Activated T-cell treated with anti-CD3 and anti-CD28 coated beads for 24 hours (primary cell): ENCODE data around the gene ABCA2.
A peak's percentile ranks its signal among the peaks of the same experiment; 100 is the strongest.

Experiments used
- DNase-seq: peaks from one replicate; pipeline ENCODE4 v3.0.0-alpha.2; 2020; ENCODE audit warnings: low read depth

The ABCA2 gene

GRCh38 chr9:136997371-136997770 is 30.7 kb downstream of the ABCA2 start:
- DNase-seq, result no peak

GRCh38 chr9:136996361-136997292 is 31.4 kb downstream of the ABCA2 start, which contains the start of gene CLIC3:
Gene CLIC3, minus strand, starts transcription at chr9:136996568. Its CDS starts 25 bp downstream, at chr9:136996543.
- DNase-seq, result peak; percentile 22

DNA sequence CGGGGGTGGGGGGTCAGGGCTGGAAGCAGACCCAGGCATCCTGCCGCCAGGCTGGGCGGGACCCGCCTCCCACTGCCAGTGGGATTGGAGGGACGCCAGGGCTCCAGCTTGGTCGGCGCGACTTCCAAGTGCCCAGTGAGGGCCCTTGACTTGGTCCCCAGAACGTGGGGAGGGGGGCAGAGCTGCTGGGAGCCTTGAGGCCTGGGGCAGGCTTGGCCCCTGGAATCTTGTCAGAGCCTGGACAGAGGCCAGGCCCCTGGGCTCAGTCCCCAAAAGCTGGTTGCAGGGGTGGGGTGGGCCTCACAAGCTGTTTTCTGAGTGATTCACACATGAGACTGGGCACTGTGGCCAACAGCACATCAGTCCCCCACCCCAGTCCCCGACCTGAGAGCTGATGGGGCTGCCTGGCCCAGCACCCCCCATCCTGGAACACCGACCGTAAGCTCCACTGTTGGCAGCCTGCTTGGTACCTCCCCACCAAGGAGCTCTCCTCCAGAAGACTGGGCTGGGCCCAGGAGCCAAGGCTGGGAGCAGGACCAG is 32.2 kb downstream of the ABCA2 start:
- DNase-seq, result no peak

GRCh38 chr9:136995362-136995761 is 32.7 kb downstream of the ABCA2 start:
- no peak for DNase-seq

- DNase-seq, result no peak
Measured at GRCh38 chr9:136994888-136995230, 33.2 kb downstream of the ABCA2 start.

- no peak for DNase-seq
Measured at GRCh38 chr9:136994180-136994887, 33.7 kb downstream of the ABCA2 start.

- DNase-seq, result no peak
Measured at GRCh38 chr9:136992819-136993369, 35.1 kb downstream of the ABCA2 start.

DNA sequence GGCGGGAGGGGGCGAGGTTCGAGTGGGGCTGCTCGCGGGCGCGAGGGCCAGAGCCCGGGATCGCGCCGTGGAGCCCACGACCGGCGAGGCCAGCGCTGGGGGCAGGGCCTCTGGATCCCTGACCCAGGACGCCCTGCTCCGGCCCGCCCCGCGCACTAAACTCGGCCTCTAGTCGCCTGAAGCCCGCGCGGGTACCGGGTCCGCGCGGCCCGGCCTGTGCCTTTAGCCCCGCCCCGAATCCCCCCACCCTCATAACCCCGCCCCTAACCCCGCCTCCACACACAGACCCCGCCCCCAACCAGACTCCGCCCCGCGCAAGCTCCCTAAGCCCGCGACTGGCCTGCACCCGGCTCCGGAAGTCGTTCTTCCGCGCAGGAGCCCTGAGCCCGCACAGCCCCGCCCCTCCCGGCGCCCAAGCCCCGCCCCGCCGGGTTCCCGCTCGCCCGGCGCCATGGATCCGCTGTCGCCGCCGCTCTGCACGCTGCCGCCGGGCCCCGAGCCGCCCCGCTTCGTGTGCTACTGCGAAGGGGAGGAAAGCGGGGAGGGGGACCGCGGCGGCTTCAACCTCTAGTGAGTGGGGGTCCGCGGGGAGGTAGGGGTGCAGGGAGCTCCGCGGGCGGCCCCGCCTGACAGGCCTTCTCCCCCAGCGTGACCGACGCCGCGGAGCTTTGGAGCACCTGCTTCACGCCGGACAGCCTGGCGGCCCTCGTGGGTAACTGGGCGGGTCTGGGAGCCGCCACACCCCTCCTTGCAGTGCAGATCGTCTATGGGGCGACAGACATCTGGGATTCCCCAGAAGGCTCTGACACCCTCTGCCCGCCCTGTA is 35.8 kb downstream of the ABCA2 start, which contains the start of gene PAXX:
PAXX (plus strand) TSS at position 430 of the 826 bp plus-strand sequence; CDS start at position 452, 22 bp downstream.
- DNase-seq, result peak; percentile 90

DNA sequence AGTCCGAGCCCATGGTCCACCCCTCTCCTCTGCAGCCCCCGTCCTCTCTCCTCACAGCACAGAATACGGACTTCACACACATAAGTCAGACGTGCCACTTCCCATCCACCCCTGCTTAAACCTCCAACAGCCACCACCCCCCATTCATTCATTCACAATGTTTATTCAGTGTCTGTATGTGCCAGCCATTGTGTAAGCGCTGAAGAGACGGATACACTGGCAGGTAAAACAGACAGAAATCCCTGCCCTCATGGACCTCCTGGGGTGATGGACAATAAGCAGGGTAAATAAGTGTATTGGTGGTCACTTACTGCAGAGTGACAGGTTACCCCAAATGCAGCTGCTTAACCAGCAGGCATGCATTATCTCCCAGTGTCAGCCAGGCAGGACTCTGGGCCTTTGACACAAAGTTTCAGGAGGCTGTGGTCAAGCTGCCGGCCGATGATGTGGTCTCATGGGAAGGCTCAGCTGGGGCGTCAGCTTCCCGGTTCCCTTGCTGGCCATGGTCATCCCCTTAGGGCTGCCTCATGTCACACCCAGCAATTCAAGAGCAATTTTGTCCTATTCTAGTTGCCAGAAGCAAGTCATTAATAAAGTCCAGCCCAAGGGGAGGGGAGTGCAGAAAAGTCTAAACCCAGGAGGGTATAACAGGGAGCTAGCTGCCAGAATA is 37.7 kb downstream of the ABCA2 start:
- no peak for DNase-seq

DNA sequence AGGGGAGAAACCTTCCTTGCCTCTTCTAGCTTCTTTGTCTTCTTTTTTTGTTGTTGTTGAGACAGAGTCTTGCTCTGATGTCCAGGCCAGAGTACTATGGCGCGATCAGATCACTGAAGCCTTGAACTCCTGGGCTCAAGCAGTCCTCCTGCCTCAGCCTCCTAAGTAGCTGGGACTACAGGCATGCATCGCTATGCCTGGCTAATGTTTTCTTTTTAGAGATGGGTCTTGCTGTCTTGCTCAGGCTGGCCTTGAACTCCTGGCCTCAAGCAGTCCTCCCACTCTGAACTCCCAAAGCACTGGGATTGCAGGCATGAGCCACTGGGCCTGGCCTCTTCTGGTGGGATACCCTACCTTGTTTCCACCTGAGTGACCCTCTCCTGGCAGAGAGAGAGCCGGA is 39.2 kb downstream of the ABCA2 start:
- DNase-seq, result no peak

GRCh38 chr9:136985853-136986252 is 42.2 kb downstream of the ABCA2 start:
- DNase-seq, result no peak

DNA sequence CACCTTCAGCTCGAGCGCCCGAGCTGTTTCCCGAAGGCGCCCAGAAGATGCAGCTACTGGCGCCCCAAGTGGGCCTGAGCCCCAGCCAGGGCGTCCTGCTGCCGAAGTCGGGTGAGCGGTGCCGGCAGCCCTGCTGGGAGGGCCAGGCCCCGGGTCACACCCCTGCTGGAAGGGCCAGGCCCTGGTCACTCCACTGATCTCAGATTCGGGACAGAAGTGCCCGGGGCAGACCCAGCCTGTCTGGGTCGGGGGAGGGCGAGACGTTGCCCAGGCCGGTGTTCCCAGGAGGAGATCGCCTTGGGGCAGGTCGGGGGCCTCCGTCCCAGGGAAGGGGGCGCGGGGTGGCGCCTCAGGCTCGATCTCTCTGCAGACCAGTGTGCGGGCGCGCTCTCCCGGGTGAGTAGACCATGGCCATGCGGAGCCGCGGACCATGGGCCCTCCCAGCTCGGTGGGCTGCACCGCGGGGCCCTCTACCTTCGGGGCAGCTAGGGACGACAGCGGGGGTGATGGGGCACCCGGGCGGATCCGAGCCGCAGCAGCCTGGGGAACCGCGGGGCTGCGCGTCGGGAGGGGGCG is 42.9 kb downstream of the ABCA2 start:
- DNase-seq, result no peak

DNA sequence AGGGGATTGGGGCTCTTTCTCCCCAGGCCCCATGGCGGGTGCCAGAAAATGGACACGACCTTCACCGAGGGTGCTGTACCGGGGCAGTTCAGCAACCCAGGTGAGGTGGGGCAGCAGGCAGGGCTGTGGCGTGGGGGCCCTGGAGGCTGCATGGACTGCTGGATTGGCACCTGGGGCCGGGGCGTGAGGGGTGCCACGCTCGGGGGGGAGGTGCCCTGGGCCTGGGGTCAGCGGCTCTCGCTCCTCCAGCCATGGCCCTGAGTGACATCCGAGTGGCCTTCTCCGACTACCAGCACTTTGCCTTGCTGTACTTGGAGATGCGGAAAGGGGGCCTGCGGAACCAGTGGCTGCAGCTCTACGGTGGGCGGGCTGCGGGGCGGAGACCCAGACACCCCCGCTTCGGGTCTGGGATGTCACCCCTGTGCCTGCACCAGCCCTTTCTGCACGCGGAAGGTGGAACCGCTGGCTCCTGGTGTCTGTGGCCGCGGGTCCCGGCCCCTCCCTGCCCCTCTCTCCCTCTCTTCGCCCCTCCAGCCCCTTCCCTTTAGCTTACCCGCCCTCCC is 43.5 kb downstream of the ABCA2 start:
- DNase-seq, result no peak

DNA sequence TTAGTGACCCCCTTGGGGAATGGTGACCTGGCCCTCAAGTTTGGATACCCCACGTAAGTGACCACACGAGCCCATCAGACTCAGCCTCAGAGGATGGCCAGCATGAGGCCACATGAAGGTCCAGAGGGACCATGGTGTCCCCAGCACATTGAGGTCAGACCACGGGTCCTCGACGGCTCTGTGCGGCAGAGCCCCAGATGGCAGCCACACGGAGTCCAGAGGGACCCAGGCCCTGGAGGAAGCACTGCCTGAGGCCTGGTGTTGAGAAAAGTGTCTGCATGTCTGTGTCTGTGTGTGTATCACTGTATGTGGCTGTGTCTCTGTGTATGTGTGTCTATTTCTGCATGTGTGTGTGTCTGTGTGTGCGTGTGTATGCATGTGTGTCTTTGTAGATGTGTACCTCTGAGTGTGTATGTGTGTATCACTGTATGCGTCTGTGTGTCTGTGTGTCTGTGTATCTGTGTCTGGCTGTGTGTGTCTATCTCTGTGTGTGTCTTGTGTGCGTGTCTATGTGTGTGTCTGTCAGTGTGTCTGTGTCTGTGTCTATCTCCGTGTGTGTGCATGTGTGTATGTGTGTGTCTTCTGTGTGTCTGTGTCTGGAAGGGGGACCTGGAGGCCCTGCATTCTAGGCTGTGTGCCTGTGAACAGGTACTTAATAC is 44.3 kb downstream of the ABCA2 start:
- no peak for DNase-seq

DNA sequence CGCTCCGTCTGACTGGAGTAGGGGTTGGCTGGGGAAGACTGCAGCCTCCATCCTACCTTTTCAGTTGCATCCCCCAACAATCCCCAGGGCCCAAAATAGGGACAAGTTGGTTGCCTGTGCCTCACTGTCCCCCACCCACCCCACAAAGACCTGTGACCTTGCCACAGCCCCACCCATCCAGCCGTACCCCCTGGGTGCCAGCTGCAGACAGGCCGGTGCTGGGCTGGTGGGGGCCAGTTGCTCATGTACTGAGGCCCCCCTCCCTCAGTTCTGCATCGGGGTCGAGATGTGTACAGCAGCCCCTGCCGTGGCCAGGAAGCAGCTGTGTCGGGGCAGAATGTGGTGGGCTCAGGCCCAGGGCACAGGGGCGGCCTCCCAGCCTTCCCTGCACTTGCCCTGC is 44.9 kb downstream of the ABCA2 start:
- DNase-seq, result no peak

DNA sequence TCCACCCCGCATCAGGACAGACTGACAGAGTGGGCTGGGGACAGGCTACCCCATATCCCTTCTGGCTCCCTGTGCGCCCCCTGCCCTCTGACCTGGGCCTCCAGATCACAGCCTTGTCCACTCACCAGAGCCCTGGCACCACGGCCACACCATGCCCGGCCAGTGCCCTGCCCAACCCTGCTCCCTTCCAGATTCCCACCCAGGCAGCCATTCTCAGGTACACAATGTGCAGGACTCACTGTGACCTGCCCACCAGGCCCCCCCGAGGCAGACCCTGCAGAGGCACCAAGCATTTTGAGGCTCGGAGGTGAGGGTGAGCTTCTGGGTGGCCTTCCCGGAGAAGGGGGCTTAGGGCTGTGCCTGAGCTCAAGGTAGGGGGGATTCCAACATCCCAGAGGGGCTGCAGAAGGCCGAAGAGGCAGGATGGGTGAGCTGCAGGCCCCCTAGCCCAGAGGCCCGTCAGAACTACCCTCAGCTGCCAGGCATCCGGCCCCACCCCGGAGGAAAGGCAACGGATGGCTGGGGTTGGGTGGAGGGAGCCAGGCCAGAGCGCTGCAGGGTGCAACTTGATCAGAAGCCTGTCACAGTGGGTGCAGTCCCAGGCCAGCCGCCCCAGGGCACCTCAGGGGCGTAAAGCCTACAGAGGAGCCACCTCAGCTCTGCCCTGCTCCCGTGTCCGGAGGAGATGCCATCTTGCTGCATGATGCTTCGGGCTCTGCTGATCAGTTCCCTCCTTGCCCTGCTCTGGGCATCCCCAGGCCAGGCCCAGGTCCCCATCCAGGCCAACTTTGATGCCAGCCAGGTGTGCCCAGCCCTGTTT is 45.6 kb downstream of the ABCA2 start, which contains the start of gene LCNL1:
LCNL1 (plus strand) TSS at position 762 of the 820 bp plus-strand sequence. CDS start 594 bp downstream, outside the sequence.
- DNase-seq, result no peak

DNA sequence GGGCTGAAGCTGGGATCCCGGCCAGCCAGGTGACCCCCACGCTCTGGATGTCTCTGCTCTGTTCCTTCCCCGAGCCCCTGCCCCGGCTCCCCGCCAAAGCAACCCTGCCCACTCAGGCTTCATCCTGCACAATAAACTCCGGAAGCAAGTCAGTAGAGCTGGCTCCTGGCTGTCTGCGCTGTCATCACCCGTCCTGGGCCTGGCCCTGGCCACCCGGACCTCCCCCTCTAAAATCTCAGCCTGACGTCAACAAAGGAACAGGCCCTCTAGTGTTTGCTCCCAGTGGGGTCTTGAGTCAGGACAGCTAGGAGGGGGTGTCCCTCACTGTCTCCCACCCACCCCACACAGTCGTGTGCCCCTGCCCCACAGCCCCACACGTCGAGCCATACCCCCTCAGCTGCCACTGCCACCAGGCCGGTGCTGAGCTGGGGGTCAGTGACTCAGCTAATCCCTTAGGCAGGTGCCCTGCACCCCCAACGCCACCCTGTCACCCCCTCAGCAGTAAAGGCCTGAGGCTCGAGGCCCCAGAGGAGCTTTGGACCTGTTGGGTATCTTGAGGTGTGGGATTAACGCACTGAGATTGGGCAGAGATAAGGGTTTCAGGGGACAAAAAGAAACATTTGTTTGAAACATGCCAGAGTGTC is 46.3 kb downstream of the ABCA2 start:
- DNase-seq, result no peak
